Peyer's patch (tissue), 4 donors: Measurements from ENCODE around the gene THAP8. TPM values are rescaled to one million over a fixed set of nuclear protein-coding genes. Genes with fewer than 3 reads are reported as not detected.

ENCODE experiments used
- DNase-seq, 3 donors: peaks; one replicate each; pipeline ENCODE4 v3.0.0-alpha.2; 2017 to 2019
- H3K27ac ChIP-seq, 4 donors: fragments of 200-600 bp; sonication (generic); one replicate each; pipeline ENCODE4 v1.5.1; 2016 to 2019
- H3K27me3 ChIP-seq, 2 donors: fragments of 200-600 bp; sonication (generic); one replicate each; pipeline ENCODE4 v1.5.1; 2019
- H3K36me3 ChIP-seq, 3 donors: fragments of 200-600 bp; sonication (generic); one replicate each; pipeline ENCODE4 v1.5.1; 2016 to 2019
- H3K4me1 ChIP-seq, 4 donors: fragments of 200-600 bp; sonication (generic); one replicate each; pipeline ENCODE4 v1.5.1; 2016 to 2019
- H3K4me3 ChIP-seq, 4 donors: fragments of 200-600 bp; sonication (generic); 1 replicate in 3 of 4; 2 replicates in 1 of 4; pipeline ENCODE4 v1.5.1; 2016 to 2019; ENCODE audit warnings: mild to moderate bottlenecking in 1 of 4
- H3K9me3 ChIP-seq, 4 donors: fragments of 200-600 bp; sonication (generic); one replicate each; pipeline ENCODE4 v1.5.1; 2016 to 2019; ENCODE audit warnings: mild to moderate bottlenecking in 1 of 4
- POLR2A ChIP-seq, 2 donors: fragments of 450-650 bp; IDR thresholded peaks; one replicate each; pipeline ENCODE4 v1.5.1; 2017; ENCODE audit warnings: antibody characterized with exemption in 2 of 2, mild to moderate bottlenecking in 2 of 2, moderate library complexity in 2 of 2
- total RNA-seq, 4 donors: library from RNA; depleted of rRNA; stranded (reverse); fragments of >200 nt; gene quantifications; one replicate each; pipeline ENCODE4 v1.1.0, GENCODE V29; 2016
- TF ChIP-seq, protein P1 (sequence below), 6 experiments: fragments of 450-650 bp in 4 of 6; fragments of 200-600 bp in 2 of 6; sonication (generic) in 1 of 6; IDR thresholded peaks; one replicate each; pipeline ENCODE4 v1.5.1; 2017 to 2019; ENCODE audit warnings: antibody characterized with exemption in 6 of 6, mild to moderate bottlenecking in 3 of 6, moderate library complexity in 1 of 6

The THAP8 gene, protein sequence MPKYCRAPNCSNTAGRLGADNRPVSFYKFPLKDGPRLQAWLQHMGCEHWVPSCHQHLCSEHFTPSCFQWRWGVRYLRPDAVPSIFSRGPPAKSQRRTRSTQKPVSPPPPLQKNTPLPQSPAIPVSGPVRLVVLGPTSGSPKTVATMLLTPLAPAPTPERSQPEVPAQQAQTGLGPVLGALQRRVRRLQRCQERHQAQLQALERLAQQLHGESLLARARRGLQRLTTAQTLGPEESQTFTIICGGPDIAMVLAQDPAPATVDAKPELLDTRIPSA
- 10 to 100 TPM in 2 of 4 donors, 1 to 10 TPM in 2; 4.9 to 12.4 (median 8.2) TPM for total RNA-seq

DNA sequence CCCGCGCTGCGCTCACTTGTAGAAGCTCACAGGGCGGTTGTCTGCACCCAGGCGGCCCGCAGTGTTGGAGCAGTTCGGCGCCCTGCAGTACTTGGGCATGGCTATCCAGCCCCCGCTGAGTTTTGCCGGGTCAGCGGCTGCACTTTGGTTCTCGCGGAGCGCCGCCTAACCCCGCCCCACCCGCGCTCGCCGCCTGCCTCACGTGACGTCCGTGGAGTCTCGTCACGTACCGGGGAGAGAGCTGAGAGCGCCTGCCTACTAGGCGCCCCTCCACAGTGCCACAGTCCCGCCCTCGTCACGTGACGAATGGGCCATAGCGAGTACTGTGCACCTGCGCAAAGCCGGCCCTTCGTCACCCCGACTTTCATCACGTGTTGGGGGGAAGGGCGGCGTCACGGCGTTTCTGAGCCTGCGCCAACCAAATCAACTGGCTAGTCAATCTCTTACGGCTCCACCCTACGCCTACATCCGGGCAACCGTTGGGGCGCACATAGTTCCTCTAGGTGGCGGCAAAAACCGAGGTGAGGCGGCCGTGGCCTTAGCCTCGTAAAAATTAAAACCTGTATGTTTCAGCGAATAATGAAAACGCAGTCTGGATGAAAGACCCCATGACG, at the start of gene THAP8:
Gene THAP8 (minus strand): TSS at position 167 of the 614 bp plus-strand sequence. CDS start 68 bp downstream, at position 99.
- peak; percentile 70 to 71 for TF ChIP-seq POLR2A (IDR thresholded peaks at IDR 0.05)
- TF ChIP-seq, protein P1, sequence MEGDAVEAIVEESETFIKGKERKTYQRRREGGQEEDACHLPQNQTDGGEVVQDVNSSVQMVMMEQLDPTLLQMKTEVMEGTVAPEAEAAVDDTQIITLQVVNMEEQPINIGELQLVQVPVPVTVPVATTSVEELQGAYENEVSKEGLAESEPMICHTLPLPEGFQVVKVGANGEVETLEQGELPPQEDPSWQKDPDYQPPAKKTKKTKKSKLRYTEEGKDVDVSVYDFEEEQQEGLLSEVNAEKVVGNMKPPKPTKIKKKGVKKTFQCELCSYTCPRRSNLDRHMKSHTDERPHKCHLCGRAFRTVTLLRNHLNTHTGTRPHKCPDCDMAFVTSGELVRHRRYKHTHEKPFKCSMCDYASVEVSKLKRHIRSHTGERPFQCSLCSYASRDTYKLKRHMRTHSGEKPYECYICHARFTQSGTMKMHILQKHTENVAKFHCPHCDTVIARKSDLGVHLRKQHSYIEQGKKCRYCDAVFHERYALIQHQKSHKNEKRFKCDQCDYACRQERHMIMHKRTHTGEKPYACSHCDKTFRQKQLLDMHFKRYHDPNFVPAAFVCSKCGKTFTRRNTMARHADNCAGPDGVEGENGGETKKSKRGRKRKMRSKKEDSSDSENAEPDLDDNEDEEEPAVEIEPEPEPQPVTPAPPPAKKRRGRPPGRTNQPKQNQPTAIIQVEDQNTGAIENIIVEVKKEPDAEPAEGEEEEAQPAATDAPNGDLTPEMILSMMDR (IDR thresholded peaks at IDR 0.05): peak; percentile 12 to 77 (median 55)
- H3K4me1 ChIP-seq: peaks cover 0 to 19% (median 2%) of the 10 kb centered on the region in 4 donors
- no peaks in the 10 kb centered on the region for H3K9me3 ChIP-seq
- H3K27me3 ChIP-seq: no peaks in the 10 kb centered on the region
- DNase-seq: peak; percentile 100
- H3K27ac ChIP-seq: peak within 1 kb of the TSS; percentile 87 to 99 (median 95)
- H3K4me3 ChIP-seq: peak within 1 kb of the TSS; percentile 55 to 85 (median 73)
- H3K36me3 ChIP-seq: no peaks in the 10 kb centered on the region

DNA sequence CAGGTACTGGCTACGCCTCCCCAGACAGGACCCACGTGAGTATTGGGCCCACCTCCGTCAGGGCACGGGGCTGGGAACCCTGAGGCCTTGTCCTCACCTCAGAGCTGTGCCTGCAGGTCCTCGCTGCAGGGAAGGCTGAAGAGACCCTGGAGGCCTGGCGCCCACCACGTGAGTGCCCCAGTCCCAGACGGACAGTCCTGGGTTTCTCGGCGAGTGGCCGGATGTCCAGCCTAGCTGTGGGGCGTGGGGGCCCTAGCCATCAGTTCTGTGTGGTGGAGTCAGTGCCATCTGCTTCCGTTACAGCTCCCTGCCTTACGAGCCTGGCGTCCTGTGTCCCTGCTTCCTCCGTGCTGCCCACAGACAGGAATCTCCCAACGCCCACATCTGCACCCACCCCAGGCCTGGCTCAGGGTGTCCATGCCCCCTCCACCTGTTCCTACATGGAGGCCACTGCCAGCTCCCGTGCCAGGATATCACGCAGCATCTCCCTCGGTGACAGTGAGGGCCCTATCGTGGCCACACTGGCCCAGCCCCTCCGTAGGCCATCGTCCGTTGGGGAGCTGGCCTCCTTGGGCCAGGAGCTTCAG, 49.0 kb upstream of the THAP8 start:
- H3K4me3 ChIP-seq: no peak overlapping the region
- TF ChIP-seq POLR2A (IDR thresholded peaks at IDR 0.05): no peak
- TF ChIP-seq, protein P1 (IDR thresholded peaks at IDR 0.05): no peak
- H3K36me3 ChIP-seq: peaks cover 0 to 3% (median 0%) of the 10 kb centered on the region in 3 donors
- H3K4me1 ChIP-seq: no peaks in the 10 kb centered on the region
- H3K9me3 ChIP-seq: no peaks in the 10 kb centered on the region
- H3K27me3 ChIP-seq: no peaks in the 10 kb centered on the region
- no peak overlapping the region for H3K27ac ChIP-seq
- DNase-seq: peak in 1 of 3 donors; percentile 44

DNA sequence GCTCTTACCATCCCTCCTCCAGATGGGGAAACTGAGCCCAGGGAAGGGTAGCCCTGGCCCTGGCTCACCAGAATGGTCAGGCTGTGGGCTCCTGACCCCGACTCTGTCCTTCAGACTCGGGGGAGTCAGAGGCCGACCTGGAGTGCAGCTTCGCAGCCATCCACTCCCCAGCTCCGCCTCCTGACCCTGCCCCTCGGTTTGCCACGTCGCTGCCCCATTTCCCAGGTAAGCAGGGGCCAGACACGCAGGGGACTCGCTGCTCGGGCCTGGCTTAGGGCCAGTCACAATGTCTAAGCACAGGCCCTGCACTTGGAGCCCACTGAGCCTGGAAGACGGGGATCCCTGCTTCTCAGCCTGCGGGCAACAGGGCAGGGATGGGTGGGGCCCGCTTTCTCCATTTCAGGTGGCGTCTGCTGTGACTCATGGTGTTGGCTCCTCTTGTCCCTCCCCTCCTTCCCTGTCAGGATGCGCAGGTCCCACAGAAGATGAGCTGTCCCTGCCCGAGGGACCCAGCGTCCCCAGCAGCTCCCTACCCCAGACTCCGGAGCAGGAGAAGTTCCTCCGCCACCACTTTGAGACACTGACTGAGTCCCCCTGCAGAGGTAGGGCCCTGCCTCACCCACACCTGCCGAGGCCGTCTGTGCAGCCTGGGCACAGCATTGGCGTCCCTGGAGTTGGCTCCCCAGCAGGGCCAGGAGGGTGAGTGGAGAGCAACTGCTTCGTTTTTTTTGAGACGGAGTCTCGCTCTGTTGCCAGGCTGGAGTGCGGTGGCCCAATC, 47.7 kb upstream of the THAP8 start:
- no peaks in the 10 kb centered on the region for H3K9me3 ChIP-seq
- no peak for DNase-seq
- no peak overlapping the region for H3K4me3 ChIP-seq
- H3K36me3 ChIP-seq: peaks cover 0 to 3% (median 0%) of the 10 kb centered on the region in 3 donors
- TF ChIP-seq, protein P1 (IDR thresholded peaks at IDR 0.05): no peak
- TF ChIP-seq POLR2A (IDR thresholded peaks at IDR 0.05): no peak
- H3K27me3 ChIP-seq: no peaks in the 10 kb centered on the region
- no peak overlapping the region for H3K27ac ChIP-seq
- H3K4me1 ChIP-seq: no peaks in the 10 kb centered on the region

DNA sequence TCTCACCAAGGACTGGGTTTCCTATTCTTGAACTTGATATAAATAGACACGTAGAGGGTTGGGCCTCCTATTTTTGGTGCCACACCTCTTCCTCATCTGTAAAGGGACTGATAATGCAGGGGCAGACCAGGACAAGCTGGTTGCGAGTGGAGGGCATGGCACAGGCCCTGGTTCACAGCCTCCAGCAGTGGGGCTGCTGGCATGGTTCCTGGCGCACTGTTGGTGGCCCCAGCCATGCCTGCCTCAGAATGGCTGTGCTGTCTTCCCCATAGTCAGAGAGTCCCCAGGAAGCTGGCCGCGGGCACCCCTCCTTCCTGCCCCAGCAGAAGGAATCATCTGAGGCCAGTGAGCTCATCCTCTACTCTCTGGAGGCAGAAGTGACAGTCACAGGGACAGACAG, 46.4 kb upstream of the THAP8 start:
- Histone ChIP-seq H3K4me1 (no peaks in the 10 kb centered on the region), H3K27me3 (no peaks in the 10 kb centered on the region), H3K36me3 (peaks cover 0 to 3% (median 0%) of the 10 kb centered on the region in 3 donors), H3K4me3 (no peak overlapping the region), H3K27ac (no peak overlapping the region), H3K9me3 (no peaks in the 10 kb centered on the region)
- TF ChIP-seq, protein P1 (IDR thresholded peaks at IDR 0.05): no peak
- no peak for TF ChIP-seq POLR2A (IDR thresholded peaks at IDR 0.05)
- no peak for DNase-seq

- no peaks in the 10 kb centered on the region for H3K36me3 ChIP-seq
- no peaks in the 10 kb centered on the region for H3K9me3 ChIP-seq
- TF ChIP-seq, protein P1 (IDR thresholded peaks at IDR 0.05): no peak
- TF ChIP-seq POLR2A (IDR thresholded peaks at IDR 0.05): no peak
- no peaks in the 10 kb centered on the region for H3K4me1 ChIP-seq
- H3K27me3 ChIP-seq: no peaks in the 10 kb centered on the region
- no peak overlapping the region for H3K27ac ChIP-seq
- DNase-seq: no peak
- H3K4me3 ChIP-seq: no peak overlapping the region
Measured at GRCh38 chr19:36099166-36099785, 45.2 kb upstream of the THAP8 start.
